ENCODE measurements around the gene CLEC9A. TPM values are rescaled to one million over a fixed set of nuclear protein-coding genes. Genes with fewer than 3 reads are reported as not detected.

Gene CLEC9A
- total and polyA plus RNA-seq, 10 of the 15 experiments (the other 5 are each of a cell fraction or from before 2014, with no cell fraction given), result not detected

- ChIA-PET RAD21 (ENCODE audit: unreplicated experiment) (no interaction called here), CTCF (no interaction called here), SMC1A (ENCODE audit: uncharacterized antibody, unreplicated experiment) (no interaction called here), POLR2A (no interaction called here)
- H4K20me1 ChIP-seq (ENCODE audit: control insufficient read depth, insufficient read depth), result no peaks in the 10 kb centered on the region
- H3K4me3 ChIP-seq, result peak overlapping the region; percentile 11
- 10% methylated on average over 7 of the region's 7 CpGs for WGBS (ENCODE audit: insufficient coverage, insufficient replicate concordance, low lambda C conversion rate, missing lambda C conversion rate)
- peak; percentile 26 for DNase-seq (ENCODE audit: low read depth, low spot score)
- H3K9me3 ChIP-seq (replicated peaks; ENCODE audit: control insufficient read depth, insufficient read depth, low read length), result no peaks in the 10 kb centered on the region
- peak overlapping the region; percentile 43 for H3K4me2 ChIP-seq (ENCODE audit: control insufficient read depth, insufficient read depth)
- peak; percentile 65 for FAIRE-seq
- no peaks in the 10 kb centered on the region for H3K36me3 ChIP-seq (ENCODE audit: control insufficient read depth in 2 of 2, insufficient read depth in 2 of 2, low read length in 1 of 2)
- no peak overlapping the region for H2AFZ ChIP-seq (ENCODE audit: control insufficient read depth, low read depth, low read length)
- TF ChIP-seq RUNX3 (IDR thresholded peaks at IDR 0.05; ENCODE audit: low read length) (0 out of 2 replicates have a peak, but pooled peaks have one; percentile 13), MXI1 (IDR thresholded peaks at IDR 0.05; ENCODE audit: low read depth, low read length) (no peak)
- no peaks in the 10 kb centered on the region for H3K27me3 ChIP-seq (replicated peaks in 1 of 2; ENCODE audit: control insufficient read depth in 2 of 2, insufficient read depth in 2 of 2, low read length in 1 of 2)
- in situ Hi-C loops (cut with MboI) (no loop called here), intact Hi-C loops (cut with micrococcal nuclease; ENCODE audit: unreplicated experiment) (no loop called here)
- no TSS peak for BruUV-seq (replicated peaks)
- no peak for ATAC-seq
- H3K9ac ChIP-seq (ENCODE audit: control insufficient read depth, insufficient read depth, low read length), result no peak overlapping the region
- H3K27ac ChIP-seq (ENCODE audit: control insufficient read depth, insufficient read depth), result no peak overlapping the region
- H3K4me1 ChIP-seq (ENCODE audit: control insufficient read depth, insufficient read depth, low read length), result peaks cover 9% of the 10 kb centered on the region
- no peaks in the 10 kb centered on the region for H3K79me2 ChIP-seq (ENCODE audit: control insufficient read depth, insufficient read depth, low read length)
Measured at GRCh38 chr12:10052193-10052913, 21.9 kb downstream of the CLEC9A start.

GRCh38 chr12:10058387-10058786, 27.9 kb downstream of the CLEC9A start:
- H3K79me2 ChIP-seq (ENCODE audit: control insufficient read depth, insufficient read depth, low read length), result no peaks in the 10 kb centered on the region
- POLR2A ChIA-PET, result no interaction called here
- no peak for FAIRE-seq
- no peaks in the 10 kb centered on the region for H4K20me1 ChIP-seq (ENCODE audit: control insufficient read depth, insufficient read depth)
- H2AFZ ChIP-seq (ENCODE audit: control insufficient read depth, low read depth, low read length), result no peak overlapping the region
- H3K4me3 ChIP-seq, result no peak overlapping the region
- RAD21 ChIA-PET (ENCODE audit: unreplicated experiment), result no interaction called here
- BruUV-seq (replicated peaks), result no TSS peak
- H3K36me3 ChIP-seq (ENCODE audit: control insufficient read depth in 2 of 2, insufficient read depth in 2 of 2, low read length in 1 of 2), result no peaks in the 10 kb centered on the region
- in situ Hi-C loops (cut with MboI) (no loop called here), intact Hi-C loops (cut with micrococcal nuclease; ENCODE audit: unreplicated experiment) (no loop called here)
- CTCF ChIA-PET, result no interaction called here
- no peak overlapping the region for H3K4me2 ChIP-seq (ENCODE audit: control insufficient read depth, insufficient read depth)
- no peaks in the 10 kb centered on the region for H3K9me3 ChIP-seq (replicated peaks; ENCODE audit: control insufficient read depth, insufficient read depth, low read length)
- 68% methylated on average over 5 of the region's 5 CpGs for WGBS (ENCODE audit: insufficient coverage, insufficient replicate concordance, low lambda C conversion rate, missing lambda C conversion rate)
- TF ChIP-seq ZNF217 (IDR thresholded peaks at IDR 0.05) (no peak), TBL1XR1 (IDR thresholded peaks at IDR 0.05; ENCODE audit: low read depth, low read length) (no peak), ZNF274 (IDR thresholded peaks at IDR 0.05; ENCODE audit: insufficient read depth, insufficient read length) (no peak)
- TF ChIP-seq, protein P1, sequence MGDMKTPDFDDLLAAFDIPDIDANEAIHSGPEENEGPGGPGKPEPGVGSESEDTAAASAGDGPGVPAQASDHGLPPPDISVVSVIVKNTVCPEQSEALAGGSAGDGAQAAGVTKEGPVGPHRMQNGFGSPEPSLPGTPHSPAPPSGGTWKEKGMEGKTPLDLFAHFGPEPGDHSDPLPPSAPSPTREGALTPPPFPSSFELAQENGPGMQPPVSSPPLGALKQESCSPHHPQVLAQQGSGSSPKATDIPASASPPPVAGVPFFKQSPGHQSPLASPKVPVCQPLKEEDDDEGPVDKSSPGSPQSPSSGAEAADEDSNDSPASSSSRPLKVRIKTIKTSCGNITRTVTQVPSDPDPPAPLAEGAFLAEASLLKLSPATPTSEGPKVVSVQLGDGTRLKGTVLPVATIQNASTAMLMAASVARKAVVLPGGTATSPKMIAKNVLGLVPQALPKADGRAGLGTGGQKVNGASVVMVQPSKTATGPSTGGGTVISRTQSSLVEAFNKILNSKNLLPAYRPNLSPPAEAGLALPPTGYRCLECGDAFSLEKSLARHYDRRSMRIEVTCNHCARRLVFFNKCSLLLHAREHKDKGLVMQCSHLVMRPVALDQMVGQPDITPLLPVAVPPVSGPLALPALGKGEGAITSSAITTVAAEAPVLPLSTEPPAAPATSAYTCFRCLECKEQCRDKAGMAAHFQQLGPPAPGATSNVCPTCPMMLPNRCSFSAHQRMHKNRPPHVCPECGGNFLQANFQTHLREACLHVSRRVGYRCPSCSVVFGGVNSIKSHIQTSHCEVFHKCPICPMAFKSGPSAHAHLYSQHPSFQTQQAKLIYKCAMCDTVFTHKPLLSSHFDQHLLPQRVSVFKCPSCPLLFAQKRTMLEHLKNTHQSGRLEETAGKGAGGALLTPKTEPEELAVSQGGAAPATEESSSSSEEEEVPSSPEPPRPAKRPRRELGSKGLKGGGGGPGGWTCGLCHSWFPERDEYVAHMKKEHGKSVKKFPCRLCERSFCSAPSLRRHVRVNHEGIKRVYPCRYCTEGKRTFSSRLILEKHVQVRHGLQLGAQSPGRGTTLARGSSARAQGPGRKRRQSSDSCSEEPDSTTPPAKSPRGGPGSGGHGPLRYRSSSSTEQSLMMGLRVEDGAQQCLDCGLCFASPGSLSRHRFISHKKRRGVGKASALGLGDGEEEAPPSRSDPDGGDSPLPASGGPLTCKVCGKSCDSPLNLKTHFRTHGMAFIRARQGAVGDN (IDR thresholded peaks at IDR 0.05), result no peak
- TF ChIP-seq, protein P2, sequence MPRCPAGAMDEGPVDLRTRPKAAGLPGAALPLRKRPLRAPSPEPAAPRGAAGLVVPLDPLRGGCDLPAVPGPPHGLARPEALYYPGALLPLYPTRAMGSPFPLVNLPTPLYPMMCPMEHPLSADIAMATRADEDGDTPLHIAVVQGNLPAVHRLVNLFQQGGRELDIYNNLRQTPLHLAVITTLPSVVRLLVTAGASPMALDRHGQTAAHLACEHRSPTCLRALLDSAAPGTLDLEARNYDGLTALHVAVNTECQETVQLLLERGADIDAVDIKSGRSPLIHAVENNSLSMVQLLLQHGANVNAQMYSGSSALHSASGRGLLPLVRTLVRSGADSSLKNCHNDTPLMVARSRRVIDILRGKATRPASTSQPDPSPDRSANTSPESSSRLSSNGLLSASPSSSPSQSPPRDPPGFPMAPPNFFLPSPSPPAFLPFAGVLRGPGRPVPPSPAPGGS (IDR thresholded peaks at IDR 0.05; ENCODE audit: borderline replicate concordance, insufficient read depth, low read depth, low read length, poor library complexity, severe bottlenecking), result no peak
- no peak overlapping the region for H3K27ac ChIP-seq (ENCODE audit: control insufficient read depth, insufficient read depth)
- ATAC-seq, result no peak
- H3K4me1 ChIP-seq (ENCODE audit: control insufficient read depth, insufficient read depth, low read length), result no peaks in the 10 kb centered on the region
- no peak for DNase-seq (ENCODE audit: low read depth, low spot score)
- H3K9ac ChIP-seq (ENCODE audit: control insufficient read depth, insufficient read depth, low read length), result no peak overlapping the region
- SMC1A ChIA-PET (ENCODE audit: uncharacterized antibody, unreplicated experiment), result no interaction called here
- H3K27me3 ChIP-seq (replicated peaks in 1 of 2; ENCODE audit: control insufficient read depth in 2 of 2, insufficient read depth in 2 of 2, low read length in 1 of 2), result no peaks in the 10 kb centered on the region

Data from GM12878 (cell line).